Endometrial microvascular endothelial cells (primary cell): ENCODE data around the gene TAS2R7. TPM values are rescaled to one million over a fixed set of nuclear protein-coding genes. Genes with fewer than 3 reads are reported as not detected.
"Not testable (repeated sequence)": the region's sequence is repeated elsewhere in the genome, so short reads cannot be mapped to it uniquely, and the experiment has no call there.

Experiments
- in situ Hi-C: cut with HindIII; loops from 2 replicates; pipeline ENCODE4 v1.10.0; 2017; ENCODE audit warnings: low sequenced_read_pairs, low pct_unique_long_range_greater_than_20kb; ENCODE audit errors: inconsistent ontology term
- total RNA-seq: library from RNA; depleted of rRNA; stranded (reverse); fragments of >200 nt; gene quantifications from one replicate; pipeline ENCODE4 v1.2.3, GENCODE V29; 2015; ENCODE audit errors: inconsistent ontology term

The TAS2R7 gene
- not detected for total RNA-seq

- in situ Hi-C loops: no loop called here
Measured at GRCh38 chr12:10802587-10802986, at the start of gene TAS2R7. TSS of gene TAS2R7 (minus strand) at chr12:10802627. CDS start at chr12:10802570, 57 bp downstream.

- in situ Hi-C loops: no loop called here
Measured at GRCh38 chr12:10851243-10851858, 48.9 kb upstream of the TAS2R7 start.

DNA sequence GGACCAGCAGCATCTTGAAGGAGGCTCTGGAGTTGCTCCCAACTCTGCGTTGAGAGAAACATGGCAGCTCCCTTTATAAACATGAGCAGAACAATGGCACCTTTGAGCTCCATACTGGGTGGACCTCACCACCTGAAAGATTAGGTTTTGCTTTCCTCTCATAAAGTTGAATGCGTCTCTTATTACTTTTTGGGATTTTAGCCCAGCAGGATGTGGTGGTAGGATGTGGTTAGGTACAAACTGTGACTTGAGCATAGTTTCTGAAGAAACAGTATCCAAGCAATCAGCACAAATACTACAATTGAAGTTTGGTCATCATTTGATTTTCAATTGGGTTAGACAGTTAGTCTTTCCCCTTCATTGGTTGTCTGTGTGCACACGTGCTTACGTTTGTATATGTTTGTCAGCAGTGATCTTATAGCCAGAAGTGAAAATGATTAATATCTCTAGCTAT, 47.0 kb upstream of the TAS2R7 start, which contains the start of gene PRR4:
PRR4 (minus strand) TSS at position 51 of the 454 bp plus-strand sequence; CDS start at position 13, 38 bp downstream.
- in situ Hi-C loops: no loop called here

DNA sequence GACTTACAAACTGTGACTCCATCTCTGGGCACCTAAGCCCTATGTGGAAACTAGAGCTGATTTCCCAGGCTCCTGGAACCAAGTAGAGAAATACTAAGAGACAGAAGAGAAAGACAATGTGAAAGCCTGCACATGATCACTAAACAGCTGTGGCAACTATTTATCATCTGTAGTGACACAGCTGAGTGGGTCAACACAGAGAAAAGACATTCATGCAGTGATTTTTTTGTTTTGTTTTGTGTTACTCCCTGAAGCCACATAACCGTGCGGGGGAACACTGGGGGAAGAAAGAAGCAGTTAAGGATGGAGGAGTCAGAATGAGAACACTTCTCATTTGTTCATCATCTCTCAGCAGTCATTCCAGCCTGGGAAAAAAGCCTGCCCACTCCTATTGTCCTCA, 45.3 kb upstream of the TAS2R7 start:
- in situ Hi-C loops: no loop called here

DNA sequence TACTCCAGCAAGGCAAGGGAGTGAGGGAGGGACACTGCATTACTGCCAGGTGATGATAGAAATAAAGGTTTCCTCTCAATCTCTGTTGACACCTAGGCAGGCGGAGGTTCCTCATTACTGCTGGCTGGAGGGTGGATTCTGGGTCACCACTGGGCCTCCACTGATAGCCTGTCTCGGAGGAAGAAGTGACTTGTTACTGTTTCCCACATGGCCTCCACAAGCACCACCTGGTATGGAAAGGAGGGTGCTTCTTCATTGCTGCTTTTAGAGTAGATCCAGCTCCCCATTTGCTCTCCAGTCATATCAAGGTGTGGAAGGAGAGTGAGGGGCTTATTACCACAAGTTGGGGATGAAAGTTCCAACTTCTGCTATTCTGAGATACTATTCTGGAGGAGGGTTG, 40.4 kb upstream of the TAS2R7 start:
- in situ Hi-C loops: no loop called here

- in situ Hi-C loops: no loop called here
Measured at GRCh38 chr12:10838461-10838860, 36.0 kb upstream of the TAS2R7 start.

- in situ Hi-C loops: no loop called here
Measured at GRCh38 chr12:10829994-10830393, 27.6 kb upstream of the TAS2R7 start.

- in situ Hi-C loops: no loop called here
Measured at GRCh38 chr12:10826258-10826657, 23.8 kb upstream of the TAS2R7 start, which contains the start of gene TAS2R10. TSS of gene TAS2R10 (minus strand) at chr12:10826358. CDS start at chr12:10826269, 89 bp downstream.

- in situ Hi-C loops: no loop called here
Measured at GRCh38 chr12:10824957-10825356, 22.5 kb upstream of the TAS2R7 start.

DNA sequence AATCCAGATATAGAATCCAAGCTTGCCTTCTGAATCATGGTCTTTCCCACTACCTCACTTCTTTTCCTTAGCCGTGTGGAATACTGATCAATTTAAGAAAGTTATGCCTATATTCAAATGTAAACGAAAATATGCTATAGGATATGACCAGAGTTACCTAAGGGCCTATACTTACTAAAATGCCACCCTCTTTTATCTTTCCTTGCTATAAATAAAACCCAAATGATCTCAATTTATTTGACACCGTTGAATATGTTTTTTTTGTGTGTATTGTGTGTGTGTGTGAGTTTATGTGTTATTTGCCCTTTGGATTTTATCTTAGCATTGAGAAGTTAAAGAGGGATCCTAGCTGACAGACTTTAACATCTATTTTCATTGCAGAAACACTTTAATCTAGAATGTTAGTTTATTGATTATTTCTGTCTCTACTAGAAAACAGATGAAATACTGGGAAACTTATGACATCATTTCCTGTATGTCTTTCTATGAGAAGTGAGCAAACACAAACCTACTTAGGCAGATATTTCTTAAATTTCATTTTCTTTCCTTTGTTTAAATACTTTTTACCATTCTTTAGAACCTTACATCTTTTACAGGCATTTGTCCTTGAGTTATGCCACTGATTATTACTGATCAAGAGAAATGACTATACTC, 9.6 kb upstream of the TAS2R7 start:
- in situ Hi-C loops: no loop called here

GRCh38 chr12:10810068-10810467, 7.6 kb upstream of the TAS2R7 start, which contains the start of gene TAS2R9:
TSS of gene TAS2R9 (minus strand) at chr12:10810168. CDS start at chr12:10810075, 93 bp downstream.
- in situ Hi-C loops: no loop called here

GRCh38 chr12:10807186-10807585, 4.8 kb upstream of the TAS2R7 start, which contains the start of gene TAS2R8:
TSS of gene TAS2R8 (minus strand) at chr12:10807286. CDS start at chr12:10806980, 306 bp downstream.
- in situ Hi-C loops: no loop called here

- in situ Hi-C loops: no loop called here
Measured at GRCh38 chr12:10801741-10802140, 686 bp downstream of the TAS2R7 start.

DNA sequence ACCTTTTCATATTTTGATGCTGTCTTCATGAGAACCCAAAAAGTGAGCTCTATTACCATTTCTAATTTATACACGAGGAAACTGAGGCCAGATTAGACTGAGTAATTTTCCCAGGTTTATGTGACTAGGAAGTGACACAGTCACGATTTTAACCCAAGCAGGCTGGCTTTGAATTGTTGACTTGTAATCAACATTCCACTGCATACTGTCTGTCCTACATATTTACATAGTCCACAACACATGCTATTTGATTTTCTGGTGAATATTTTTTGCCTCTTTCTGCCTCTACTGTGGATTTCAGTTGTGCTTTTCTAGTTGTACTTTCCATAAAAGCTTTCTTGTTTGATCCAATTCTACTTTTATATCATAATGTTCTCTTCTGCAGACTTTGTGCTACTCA, 8.2 kb downstream of the TAS2R7 start:
- in situ Hi-C loops: no loop called here

- in situ Hi-C loops: not testable (repeated sequence)
Measured at GRCh38 chr12:10791769-10792168, 10.7 kb downstream of the TAS2R7 start.

DNA sequence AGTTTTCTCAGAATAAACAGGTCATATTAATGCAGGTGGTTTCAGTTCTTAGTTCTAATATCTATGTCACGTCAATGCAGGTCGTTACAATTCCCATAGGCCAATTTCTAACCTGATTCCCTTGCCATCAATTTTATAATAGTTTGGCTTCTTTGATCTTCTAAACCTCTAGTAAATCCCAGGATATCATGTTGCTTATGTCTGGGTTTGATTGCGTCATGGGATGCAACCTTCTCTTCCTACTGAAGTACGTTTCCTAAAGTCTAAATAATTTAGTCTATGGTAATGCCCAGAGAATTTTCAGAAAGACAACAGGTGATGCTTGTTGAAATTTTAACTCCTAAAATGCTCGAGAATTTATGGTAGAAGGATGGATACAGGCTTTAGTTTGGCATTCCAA, 19.2 kb downstream of the TAS2R7 start:
- in situ Hi-C loops: no loop called here

DNA sequence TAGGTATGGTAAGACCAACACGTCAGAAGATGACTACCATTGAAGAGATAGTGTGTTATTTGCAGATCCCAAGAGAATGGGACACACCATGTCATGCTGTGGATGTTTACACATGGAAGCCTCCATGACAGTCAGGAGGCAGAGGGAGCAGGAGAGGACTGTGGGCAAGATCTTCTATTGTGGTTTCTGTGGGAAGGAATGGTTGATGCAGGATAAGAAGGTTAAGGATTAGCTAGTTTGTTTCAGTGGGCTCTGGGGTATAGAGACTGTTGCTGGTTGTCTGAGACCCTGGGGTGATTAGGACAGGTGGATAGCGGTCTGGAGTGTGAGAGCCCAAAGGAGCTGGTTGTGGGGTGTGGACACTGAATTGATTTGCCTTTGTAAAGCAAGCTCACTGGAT, 23.3 kb downstream of the TAS2R7 start:
- in situ Hi-C loops: no loop called here

- in situ Hi-C loops: no loop called here
Measured at GRCh38 chr12:10771132-10771733, 31.2 kb downstream of the TAS2R7 start.

GRCh38 chr12:10759657-10760056, 42.8 kb downstream of the TAS2R7 start:
- in situ Hi-C loops: no loop called here

DNA sequence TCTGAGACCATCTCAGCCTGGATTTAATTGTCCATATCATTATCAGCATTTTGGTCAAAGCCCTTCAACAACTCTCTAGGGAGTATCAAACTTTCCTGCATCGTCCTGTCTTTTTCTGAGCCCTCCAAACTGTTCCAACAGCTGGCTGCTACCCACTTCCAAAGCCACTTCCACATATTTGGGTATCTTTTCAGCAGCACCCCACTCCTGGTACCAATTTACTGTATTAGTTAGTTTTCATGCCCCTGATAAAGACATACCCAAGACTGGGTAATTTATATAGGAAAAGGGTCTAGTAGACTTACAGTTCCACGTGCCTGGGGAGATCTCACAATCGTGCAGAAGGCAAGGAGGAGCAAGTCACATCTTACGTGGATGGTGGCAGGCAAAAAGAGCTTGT, 46.2 kb downstream of the TAS2R7 start:
- in situ Hi-C loops: no loop called here
